ENCODE results near the gene TBCEL. TPM values are rescaled to one million over a fixed set of nuclear protein-coding genes. Genes with fewer than 3 reads are reported as not detected.

TBCEL gene
- total and polyA plus RNA-seq, 2 donors (not counting 3 experiments of a cell fraction or from before 2014, with no cell fraction given) = 5.6 to 19.5 TPM

DNA sequence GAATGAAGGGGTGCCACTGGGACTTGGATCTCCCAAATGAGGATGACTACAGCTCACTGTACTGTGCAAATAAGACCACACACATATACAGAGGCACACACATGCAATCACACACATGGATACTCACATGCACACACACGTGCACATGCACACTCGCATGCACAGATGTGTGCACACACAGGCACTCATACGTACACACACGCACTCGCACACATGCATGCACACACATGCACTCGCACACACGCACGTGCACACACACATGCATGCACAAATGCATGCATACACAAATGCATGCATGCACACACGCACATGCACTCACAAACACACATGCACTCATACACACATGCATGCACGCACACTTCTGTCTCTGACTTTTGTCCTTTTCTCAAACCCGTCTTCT, 113.1 kb downstream of the TBCEL start:
- H3K9me3 ChIP-seq (replicated peaks; ENCODE audit: control insufficient read depth, insufficient read depth, low read length) = no peaks in the 10 kb centered on the region
- dilution Hi-C loops (cut with MboI; ENCODE audit: extremely low pct_ligation_motif_present, low sequenced_read_pairs) = no loop called here
- ChIA-PET CTCF (interaction anchor here (1.0 kb wide), 1 partner anchor 12 kb away, joined by 4 read pairs; no protein-coding TSS in a partner anchor), POLR2A (no interaction called here)
- no peaks in the 10 kb centered on the region for H3K4me1 ChIP-seq (ENCODE audit: control insufficient read depth, extremely low read depth, insufficient read depth, low read length)
- FAIRE-seq (no peak), DNase-seq (ENCODE audit: low read depth, low spot score) (no peak)
- H3K9ac ChIP-seq (replicated peaks; ENCODE audit: extremely low read depth, insufficient read depth, low read length) = no peak overlapping the region
- no peaks in the 10 kb centered on the region for H3K9me1 ChIP-seq (replicated peaks; ENCODE audit: control insufficient read depth, extremely low read depth, insufficient read depth, low read length)
- H3K27me3 ChIP-seq (ENCODE audit: control insufficient read depth in 2 of 2, insufficient read depth in 2 of 2, low read length in 2 of 2) = no peaks in the 10 kb centered on the region
- no peaks in the 10 kb centered on the region for H4K20me1 ChIP-seq (replicated peaks; ENCODE audit: control insufficient read depth, extremely low read depth, insufficient read depth, low read length)
- no peak overlapping the region for H3K27ac ChIP-seq (ENCODE audit: insufficient read depth, low read depth, low read length)
- intact Hi-C loops (cut with micrococcal nuclease) = no loop called here
- TF ChIP-seq FOS (IDR thresholded peaks at IDR 0.05; ENCODE audit: borderline replicate concordance, insufficient read depth, low read length) = no peak
- TF ChIP-seq, protein P1, sequence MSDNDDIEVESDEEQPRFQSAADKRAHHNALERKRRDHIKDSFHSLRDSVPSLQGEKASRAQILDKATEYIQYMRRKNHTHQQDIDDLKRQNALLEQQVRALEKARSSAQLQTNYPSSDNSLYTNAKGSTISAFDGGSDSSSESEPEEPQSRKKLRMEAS (IDR thresholded peaks at IDR 0.05; ENCODE audit: insufficient read depth, insufficient read length) = peak; percentile 33
- H3K79me2 ChIP-seq (ENCODE audit: control insufficient read depth, insufficient read depth, low read length) = no peaks in the 10 kb centered on the region
- no peak overlapping the region for H3K4me2 ChIP-seq (ENCODE audit: insufficient read depth, low read length)
- no TSS peak for BruUV-seq (replicated peaks)
- no peak overlapping the region for H3K4me3 ChIP-seq (replicated peaks in 1 of 3; ENCODE audit: insufficient read depth in 1 of 3, low read depth in 1 of 3, low read length in 3 of 3)
- H3K36me3 ChIP-seq (ENCODE audit: control insufficient read depth in 2 of 2, extremely low read depth in 1 of 2, insufficient read depth in 2 of 2, low read length in 2 of 2) = no peaks in the 10 kb centered on the region
- H2AFZ ChIP-seq (ENCODE audit: low read depth, low read length) = no peak overlapping the region

DNA sequence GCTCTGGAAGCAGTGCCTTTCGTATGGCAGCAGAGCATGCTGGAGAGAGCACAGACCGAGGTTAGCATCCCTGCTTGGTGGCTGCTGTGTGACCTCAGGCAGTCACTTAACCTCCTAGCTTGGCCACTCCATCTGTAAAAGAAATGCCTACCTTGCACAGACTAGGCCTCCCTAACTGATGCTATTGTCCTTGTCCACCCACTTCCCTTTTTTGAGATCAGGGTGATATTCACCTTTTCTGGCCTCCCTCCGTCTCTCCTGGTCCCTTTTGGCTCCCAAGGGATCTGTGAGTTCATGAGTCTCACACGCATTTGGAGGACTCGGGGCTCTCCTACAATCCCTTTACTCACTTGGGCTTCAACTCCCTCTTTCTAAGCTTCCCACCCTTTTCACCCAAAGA, 114.4 kb downstream of the TBCEL start:
- Histone ChIP-seq H3K36me3 (ENCODE audit: control insufficient read depth in 2 of 2, extremely low read depth in 1 of 2, insufficient read depth in 2 of 2, low read length in 2 of 2) (no peaks in the 10 kb centered on the region), H3K4me2 (ENCODE audit: insufficient read depth, low read length) (no peak overlapping the region), H3K27ac (ENCODE audit: insufficient read depth, low read depth, low read length) (no peak overlapping the region), H3K4me3 (replicated peaks in 1 of 3; ENCODE audit: insufficient read depth in 1 of 3, low read depth in 1 of 3, low read length in 3 of 3) (no peak overlapping the region), H3K4me1 (ENCODE audit: control insufficient read depth, extremely low read depth, insufficient read depth, low read length) (no peaks in the 10 kb centered on the region), H3K9me1 (replicated peaks; ENCODE audit: control insufficient read depth, extremely low read depth, insufficient read depth, low read length) (no peaks in the 10 kb centered on the region), H3K27me3 (ENCODE audit: control insufficient read depth in 2 of 2, insufficient read depth in 2 of 2, low read length in 2 of 2) (no peaks in the 10 kb centered on the region), H3K79me2 (ENCODE audit: control insufficient read depth, insufficient read depth, low read length) (no peaks in the 10 kb centered on the region), H3K9ac (replicated peaks; ENCODE audit: extremely low read depth, insufficient read depth, low read length) (no peak overlapping the region), H2AFZ (ENCODE audit: low read depth, low read length) (no peak overlapping the region), H3K9me3 (replicated peaks; ENCODE audit: control insufficient read depth, insufficient read depth, low read length) (no peaks in the 10 kb centered on the region), H4K20me1 (replicated peaks; ENCODE audit: control insufficient read depth, extremely low read depth, insufficient read depth, low read length) (no peaks in the 10 kb centered on the region)
- intact Hi-C loops (cut with micrococcal nuclease) = no loop called here
- POLR2A ChIA-PET = no interaction called here
- TF ChIP-seq POLR2A (IDR thresholded peaks at IDR 0.05; ENCODE audit: low read depth, low read length) = no peak
- no peak for TF ChIP-seq POLR2AphosphoS5 (IDR thresholded peaks at IDR 0.05; ENCODE audit: insufficient read depth, low read depth, low read length)
- TF ChIP-seq MYC (IDR thresholded peaks at IDR 0.05; ENCODE audit: low read depth, low read length) = no peak
- TF ChIP-seq GATA2 (IDR thresholded peaks at IDR 0.05; ENCODE audit: insufficient read depth, insufficient read length, low read depth, low read length) = no peak
- no peak for TF ChIP-seq FOS (IDR thresholded peaks at IDR 0.05; ENCODE audit: borderline replicate concordance, insufficient read depth, low read length)
- TF ChIP-seq, protein P2, sequence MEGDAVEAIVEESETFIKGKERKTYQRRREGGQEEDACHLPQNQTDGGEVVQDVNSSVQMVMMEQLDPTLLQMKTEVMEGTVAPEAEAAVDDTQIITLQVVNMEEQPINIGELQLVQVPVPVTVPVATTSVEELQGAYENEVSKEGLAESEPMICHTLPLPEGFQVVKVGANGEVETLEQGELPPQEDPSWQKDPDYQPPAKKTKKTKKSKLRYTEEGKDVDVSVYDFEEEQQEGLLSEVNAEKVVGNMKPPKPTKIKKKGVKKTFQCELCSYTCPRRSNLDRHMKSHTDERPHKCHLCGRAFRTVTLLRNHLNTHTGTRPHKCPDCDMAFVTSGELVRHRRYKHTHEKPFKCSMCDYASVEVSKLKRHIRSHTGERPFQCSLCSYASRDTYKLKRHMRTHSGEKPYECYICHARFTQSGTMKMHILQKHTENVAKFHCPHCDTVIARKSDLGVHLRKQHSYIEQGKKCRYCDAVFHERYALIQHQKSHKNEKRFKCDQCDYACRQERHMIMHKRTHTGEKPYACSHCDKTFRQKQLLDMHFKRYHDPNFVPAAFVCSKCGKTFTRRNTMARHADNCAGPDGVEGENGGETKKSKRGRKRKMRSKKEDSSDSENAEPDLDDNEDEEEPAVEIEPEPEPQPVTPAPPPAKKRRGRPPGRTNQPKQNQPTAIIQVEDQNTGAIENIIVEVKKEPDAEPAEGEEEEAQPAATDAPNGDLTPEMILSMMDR (IDR thresholded peaks at IDR 0.05; ENCODE audit: extremely low read depth in 1 of 2, insufficient read depth in 1 of 2, low read depth in 1 of 2, low read length in 2 of 2) = no peak
- TF ChIP-seq JUN (IDR thresholded peaks at IDR 0.05; ENCODE audit: borderline replicate concordance, insufficient read depth, insufficient read length, low read depth) = no peak
- no peak for TF ChIP-seq EZH2 (IDR thresholded peaks at IDR 0.05; ENCODE audit: borderline replicate concordance, low read depth, low read length, severe bottlenecking)
- TF ChIP-seq, protein P1 (IDR thresholded peaks at IDR 0.05; ENCODE audit: insufficient read depth, insufficient read length) = no peak
- no TSS peak for BruUV-seq (replicated peaks)
- FAIRE-seq (no peak), DNase-seq (ENCODE audit: low read depth, low spot score) (no peak)
- CTCF ChIA-PET = interaction anchor here (1.0 kb wide), 1 partner anchor 11 kb away, joined by 4 read pairs; no protein-coding TSS in a partner anchor
- dilution Hi-C loops (cut with MboI; ENCODE audit: extremely low pct_ligation_motif_present, low sequenced_read_pairs) = no loop called here

Measured in endothelial cell of umbilical vein (primary cell).